Astrocyte of the cerebellum (primary cell): ENCODE results near the gene CMTM8.

ENCODE experiments used
- DNase-seq: peaks from one replicate; pipeline ENCODE4 v3.0.0-alpha.2; 2011; ENCODE audit warnings: low read depth
- H3K4me3 ChIP-seq: 2 replicates; pipeline ENCODE4 v1.5.1; 2011; ENCODE audit warnings: mild to moderate bottlenecking, low read depth, low read length, moderate library complexity
- CTCF ChIP-seq: IDR thresholded peaks from 2 replicates; pipeline ENCODE4 v1.5.1; 2012; ENCODE audit warnings: low read length, low read depth, moderate library complexity, mild to moderate bottlenecking; ENCODE audit errors: missing control alignments
- in situ Hi-C: cut with HindIII; loops from 2 replicates; pipeline ENCODE4 v1.10.0; 2017; ENCODE audit warnings: low sequenced_read_pairs

CMTM8 gene

DNA sequence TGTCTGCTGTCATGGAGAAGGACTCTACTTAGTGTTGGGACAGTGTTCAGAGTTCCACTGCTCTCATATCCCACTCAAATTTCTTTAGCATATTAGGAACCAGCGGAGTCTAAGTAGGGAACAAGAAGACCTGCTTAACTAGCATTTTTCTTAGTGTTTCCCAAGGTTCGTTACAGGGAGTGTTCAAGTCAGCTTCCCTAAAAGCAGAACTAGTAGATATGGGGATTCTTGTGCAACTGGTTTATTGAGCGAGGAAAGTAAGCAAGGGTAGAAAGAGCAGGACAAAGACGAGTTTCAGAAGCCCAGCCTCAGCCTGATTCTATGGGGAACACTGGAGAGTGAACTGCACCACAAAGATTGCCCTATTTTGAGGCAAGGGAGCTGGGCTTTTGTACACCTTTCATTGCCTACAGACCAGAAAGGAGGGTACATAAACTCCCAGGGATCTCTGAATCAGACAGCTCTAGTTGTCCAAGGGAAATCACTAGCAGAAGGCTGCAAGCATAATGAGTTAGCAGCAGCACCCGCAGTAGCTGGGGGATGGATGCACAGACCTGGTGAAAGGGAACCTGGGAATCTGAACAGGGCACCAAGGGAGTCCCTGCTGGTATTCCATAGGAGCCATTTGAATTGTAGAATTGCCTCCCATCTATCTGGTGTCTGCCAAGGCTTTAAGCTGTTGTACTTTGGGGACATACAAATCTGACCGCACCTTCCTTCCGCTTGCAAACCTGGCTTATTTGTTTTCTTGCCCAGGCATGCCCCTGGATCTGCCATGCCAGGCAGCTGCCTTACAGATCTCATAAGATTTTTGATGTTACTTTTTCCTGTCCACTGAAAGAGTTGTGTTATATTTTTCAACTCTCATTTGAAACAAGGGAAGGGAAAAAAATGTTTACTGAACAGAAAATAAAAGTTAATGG is 168.3 kb downstream of the CMTM8 start:
- no peak for DNase-seq
- H3K4me3 ChIP-seq, result no peak overlapping the region
- no peak for TF ChIP-seq CTCF
- in situ Hi-C loops, result no loop called here

GRCh38 chr3:32410367-32411246 is 172.1 kb downstream of the CMTM8 start:
- no peak for DNase-seq
- no peak overlapping the region for H3K4me3 ChIP-seq
- in situ Hi-C loops, result no loop called here
- TF ChIP-seq CTCF, result no peak

DNA sequence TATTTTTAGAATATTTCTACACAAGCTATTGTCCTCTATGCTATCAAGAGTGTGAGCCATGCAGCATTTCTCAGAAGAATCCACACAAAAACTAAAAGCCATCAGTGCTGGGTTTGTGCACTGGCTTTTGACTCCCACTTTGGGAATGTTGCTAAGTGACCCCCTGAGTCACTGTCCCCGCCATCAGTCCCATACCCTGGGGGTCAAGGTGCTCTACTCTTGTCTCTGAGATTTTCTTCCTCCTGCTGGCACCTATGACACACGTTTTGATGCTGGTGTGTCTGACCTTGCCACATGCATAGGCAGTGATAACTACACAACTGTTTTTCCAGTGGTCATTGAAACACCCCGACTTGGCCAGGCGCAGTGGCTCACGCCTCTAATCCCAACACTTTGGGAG is 173.0 kb downstream of the CMTM8 start:
- TF ChIP-seq CTCF, result no peak
- H3K4me3 ChIP-seq, result no peak overlapping the region
- in situ Hi-C loops, result no loop called here
- DNase-seq, result no peak

DNA sequence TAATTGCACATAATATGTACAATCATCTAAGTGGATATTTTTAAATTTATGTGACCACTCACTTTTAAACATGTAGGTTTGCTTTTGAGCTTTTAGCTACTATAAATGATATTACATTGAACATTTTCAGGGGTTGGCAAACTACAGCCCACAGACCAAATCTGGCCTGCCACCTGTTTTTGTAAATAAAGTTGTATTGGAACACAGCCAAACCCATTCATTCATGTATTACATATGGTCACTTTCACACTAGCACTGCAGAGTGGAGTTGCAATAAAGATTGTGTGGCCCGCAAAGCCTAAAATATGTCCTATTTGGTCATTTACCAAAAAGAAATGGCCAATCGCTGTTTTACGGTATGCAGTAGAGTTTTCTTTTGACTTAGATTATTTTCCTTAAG is 174.4 kb downstream of the CMTM8 start:
- no peak overlapping the region for H3K4me3 ChIP-seq
- in situ Hi-C loops, result no loop called here
- DNase-seq, result no peak
- no peak for TF ChIP-seq CTCF

DNA sequence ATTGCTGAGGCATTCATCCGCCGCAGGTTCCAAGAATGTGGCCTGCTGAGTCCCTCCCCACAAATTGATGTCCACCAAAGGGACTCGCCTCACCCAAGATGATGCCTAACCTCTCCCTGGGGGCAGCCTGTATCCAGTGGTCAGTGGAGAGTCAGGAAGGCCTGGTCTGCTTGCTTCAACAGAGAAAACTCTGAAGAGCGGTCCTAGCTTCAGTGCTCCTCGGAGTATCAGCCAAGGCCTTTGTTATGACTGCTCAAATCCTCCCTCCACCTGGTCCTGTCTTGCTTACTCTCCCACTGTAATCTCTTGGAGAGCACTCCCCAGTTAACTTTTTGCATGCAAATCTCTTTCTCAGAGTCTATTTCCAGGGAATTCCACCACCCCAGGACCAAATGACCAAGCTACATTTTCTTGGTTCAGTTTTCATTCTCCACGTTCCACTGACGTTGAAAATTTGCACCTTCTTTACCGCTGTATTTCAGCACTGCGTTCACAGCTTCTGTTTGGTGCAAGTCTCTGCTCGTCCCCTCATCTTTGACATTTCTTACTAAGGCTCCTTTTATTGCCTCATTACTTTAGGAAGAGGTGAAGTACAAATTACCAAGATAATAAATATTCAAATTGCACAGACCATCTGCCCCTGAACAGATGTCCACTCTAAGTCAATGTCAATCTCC is 175.5 kb downstream of the CMTM8 start:
- TF ChIP-seq CTCF, result no peak
- H3K4me3 ChIP-seq, result no peak overlapping the region
- no peak for DNase-seq
- in situ Hi-C loops, result no loop called here

DNA sequence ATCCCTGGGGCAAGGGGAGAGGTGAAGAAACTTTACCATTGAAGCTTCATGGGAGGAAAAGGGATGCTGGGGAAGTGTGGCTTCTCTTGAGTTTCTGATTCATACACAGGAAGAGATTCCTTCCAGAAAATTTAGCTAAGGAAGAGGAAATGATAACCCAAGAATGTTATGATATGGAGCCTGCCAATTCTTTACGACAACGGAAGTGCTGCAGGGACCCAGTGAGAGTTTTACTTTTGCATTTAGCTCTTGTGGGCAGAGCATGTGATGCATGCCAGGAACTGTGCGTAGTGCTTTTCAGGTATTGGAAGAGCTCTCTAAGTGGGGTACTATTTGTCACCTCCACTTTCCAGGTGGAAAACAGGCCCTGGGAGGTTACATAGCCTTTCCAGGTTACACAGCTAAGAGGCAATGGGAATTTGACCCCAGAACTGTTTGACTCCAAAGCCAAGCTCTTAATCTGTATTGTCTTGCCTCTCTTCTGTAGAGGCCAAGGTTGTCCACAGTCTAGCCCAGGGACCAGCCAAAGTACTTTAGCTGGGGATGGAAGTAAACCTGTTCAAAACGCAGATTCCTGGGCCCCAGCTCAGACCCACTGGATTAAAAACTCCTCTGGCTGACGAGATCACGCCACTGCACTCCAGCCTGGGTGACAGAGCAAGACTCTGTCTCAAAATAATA is 176.2 kb downstream of the CMTM8 start:
- H3K4me3 ChIP-seq, result no peak overlapping the region
- no peak for TF ChIP-seq CTCF
- in situ Hi-C loops, result no loop called here
- DNase-seq, result no peak
